Neural crest cell (in vitro differentiated cells): ENCODE results near the gene CACNA1A. TPM values are rescaled to one million over a fixed set of nuclear protein-coding genes. Genes with fewer than 3 reads are reported as not detected.
A peak's percentile ranks its signal among the peaks of the same experiment; 100 is the strongest.

Experiments used
- DNase-seq: peaks from one replicate; pipeline ENCODE4 v3.0.0; 2021; ENCODE audit warnings: low read depth, mixed read lengths, low spot score
- H3K27ac Mint-ChIP-seq: one replicate; pipeline ENCODE4 v1.8.0; 2021; ENCODE audit warnings: mild to moderate bottlenecking, mixed read lengths; ENCODE audit not compliant: unreplicated experiment
- H3K27me3 Mint-ChIP-seq: 2 replicates; pipeline ENCODE4 v1.8.0; 2021; ENCODE audit warnings: low read depth, mild to moderate bottlenecking, mixed read lengths
- H3K36me3 Mint-ChIP-seq: 2 replicates; pipeline ENCODE4 v1.8.0; 2021; ENCODE audit warnings: low read depth, mild to moderate bottlenecking, mixed read lengths
- H3K4me1 Mint-ChIP-seq: 2 replicates; pipeline ENCODE4 v1.8.0; 2021; ENCODE audit warnings: mixed read lengths
- H3K4me3 Mint-ChIP-seq: one replicate; pipeline ENCODE4 v1.8.0; 2021; ENCODE audit warnings: mild to moderate bottlenecking, mixed read lengths
- H3K9me3 Mint-ChIP-seq: 2 replicates; pipeline ENCODE4 v1.8.0; 2021; ENCODE audit warnings: mixed read lengths
- total RNA-seq: library from RNA; stranded (reverse); gene quantifications from 2 replicates; pipeline ENCODE4 v1.2.1, GENCODE V29; 2021
- TF ChIP-seq, protein P1 (sequence below): fragments of 200-600 bp; sonication (generic); conservative IDR thresholded peaks from 2 replicates; pipeline ENCODE4 v1.5.0; 2021; ENCODE audit warnings: antibody characterized with exemption, mild to moderate bottlenecking

Gene CACNA1A
- total RNA-seq, 1 donor from 2014 or later = 2.8 TPM

DNA sequence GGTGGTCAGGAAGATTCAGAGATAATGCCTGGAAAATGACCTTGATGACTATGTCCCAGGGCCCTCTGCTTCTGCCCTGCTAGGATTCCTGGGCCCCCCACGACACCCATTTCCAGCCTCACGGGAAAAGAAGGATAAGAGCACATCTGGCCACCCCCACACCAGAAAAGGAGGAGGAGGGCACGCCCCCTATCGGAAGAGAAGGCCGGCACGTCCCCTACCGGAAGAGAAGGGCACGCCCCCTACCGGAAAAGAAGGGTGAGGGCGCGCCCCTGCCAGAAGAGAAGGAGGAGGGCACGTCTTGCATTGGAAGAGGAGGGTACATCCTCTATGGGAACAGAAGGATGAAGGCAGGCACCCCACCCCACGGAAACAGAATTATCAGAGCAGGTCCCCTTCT lies 271.8 kb downstream of the CACNA1A start:
- peaks cover 4% of the 10 kb centered on the region for H3K9me3 Mint-ChIP-seq
- H3K27me3 Mint-ChIP-seq = peaks cover 3% of the 10 kb centered on the region
- peak; percentile 58 for DNase-seq
- H3K4me1 Mint-ChIP-seq = peaks cover 6% of the 10 kb centered on the region
- TF ChIP-seq, protein P1, sequence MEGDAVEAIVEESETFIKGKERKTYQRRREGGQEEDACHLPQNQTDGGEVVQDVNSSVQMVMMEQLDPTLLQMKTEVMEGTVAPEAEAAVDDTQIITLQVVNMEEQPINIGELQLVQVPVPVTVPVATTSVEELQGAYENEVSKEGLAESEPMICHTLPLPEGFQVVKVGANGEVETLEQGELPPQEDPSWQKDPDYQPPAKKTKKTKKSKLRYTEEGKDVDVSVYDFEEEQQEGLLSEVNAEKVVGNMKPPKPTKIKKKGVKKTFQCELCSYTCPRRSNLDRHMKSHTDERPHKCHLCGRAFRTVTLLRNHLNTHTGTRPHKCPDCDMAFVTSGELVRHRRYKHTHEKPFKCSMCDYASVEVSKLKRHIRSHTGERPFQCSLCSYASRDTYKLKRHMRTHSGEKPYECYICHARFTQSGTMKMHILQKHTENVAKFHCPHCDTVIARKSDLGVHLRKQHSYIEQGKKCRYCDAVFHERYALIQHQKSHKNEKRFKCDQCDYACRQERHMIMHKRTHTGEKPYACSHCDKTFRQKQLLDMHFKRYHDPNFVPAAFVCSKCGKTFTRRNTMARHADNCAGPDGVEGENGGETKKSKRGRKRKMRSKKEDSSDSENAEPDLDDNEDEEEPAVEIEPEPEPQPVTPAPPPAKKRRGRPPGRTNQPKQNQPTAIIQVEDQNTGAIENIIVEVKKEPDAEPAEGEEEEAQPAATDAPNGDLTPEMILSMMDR = peak; percentile 66
- H3K4me3 Mint-ChIP-seq = no peak overlapping the region
- no peak overlapping the region for H3K27ac Mint-ChIP-seq
- peaks cover 3% of the 10 kb centered on the region for H3K36me3 Mint-ChIP-seq

DNA sequence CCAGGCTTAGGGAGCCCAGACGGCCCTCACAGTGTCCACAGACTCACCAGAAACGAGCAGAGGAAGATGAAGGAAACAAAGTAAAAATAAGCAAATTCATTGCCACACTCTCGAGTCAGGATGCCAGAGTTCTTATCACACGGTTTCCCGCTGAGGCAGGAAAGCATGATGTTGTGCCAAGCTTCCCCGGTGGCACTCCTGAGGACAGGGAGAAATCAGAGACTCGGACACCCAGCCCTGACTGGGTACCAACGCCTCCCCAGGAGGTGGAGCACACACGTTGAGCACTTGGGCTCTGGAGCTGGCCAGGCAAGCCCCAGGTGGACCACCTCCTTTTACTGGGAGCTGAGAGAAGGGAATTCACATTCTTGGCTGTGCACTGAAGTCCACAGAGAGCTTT lies 274.6 kb downstream of the CACNA1A start:
- no peak overlapping the region for H3K4me3 Mint-ChIP-seq
- H3K9me3 Mint-ChIP-seq = peaks cover 4% of the 10 kb centered on the region
- TF ChIP-seq, protein P1 = no peak
- H3K4me1 Mint-ChIP-seq = peaks cover 14% of the 10 kb centered on the region
- H3K27ac Mint-ChIP-seq = no peak overlapping the region
- H3K27me3 Mint-ChIP-seq = peaks cover 10% of the 10 kb centered on the region
- H3K36me3 Mint-ChIP-seq = peaks cover 3% of the 10 kb centered on the region
- DNase-seq = no peak

DNA sequence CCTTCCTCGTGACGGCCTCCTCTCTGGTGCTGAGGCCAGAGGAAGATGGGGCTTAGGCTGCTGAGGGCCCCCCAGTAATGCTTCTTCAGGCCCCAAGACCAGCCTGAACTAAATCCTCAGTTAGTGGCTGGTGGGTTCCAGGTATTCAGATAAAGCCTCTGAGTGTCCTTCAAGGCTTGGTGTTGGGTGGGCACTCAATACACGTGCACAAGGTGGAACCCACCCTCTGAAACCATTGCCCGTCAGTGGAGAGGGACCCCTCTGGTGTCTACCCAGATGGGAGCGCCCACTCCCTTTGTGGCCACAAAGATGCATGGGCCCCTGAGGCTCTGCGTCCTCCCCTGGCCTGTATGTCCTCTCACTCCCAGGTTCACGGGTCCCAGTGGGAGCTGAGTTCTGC lies 277.0 kb downstream of the CACNA1A start:
- H3K9me3 Mint-ChIP-seq = no peaks in the 10 kb centered on the region
- DNase-seq = no peak
- H3K36me3 Mint-ChIP-seq = no peaks in the 10 kb centered on the region
- no peak overlapping the region for H3K4me3 Mint-ChIP-seq
- TF ChIP-seq, protein P1 = no peak
- peaks cover 10% of the 10 kb centered on the region for H3K27me3 Mint-ChIP-seq
- H3K27ac Mint-ChIP-seq = no peak overlapping the region
- peaks cover 9% of the 10 kb centered on the region for H3K4me1 Mint-ChIP-seq

DNA sequence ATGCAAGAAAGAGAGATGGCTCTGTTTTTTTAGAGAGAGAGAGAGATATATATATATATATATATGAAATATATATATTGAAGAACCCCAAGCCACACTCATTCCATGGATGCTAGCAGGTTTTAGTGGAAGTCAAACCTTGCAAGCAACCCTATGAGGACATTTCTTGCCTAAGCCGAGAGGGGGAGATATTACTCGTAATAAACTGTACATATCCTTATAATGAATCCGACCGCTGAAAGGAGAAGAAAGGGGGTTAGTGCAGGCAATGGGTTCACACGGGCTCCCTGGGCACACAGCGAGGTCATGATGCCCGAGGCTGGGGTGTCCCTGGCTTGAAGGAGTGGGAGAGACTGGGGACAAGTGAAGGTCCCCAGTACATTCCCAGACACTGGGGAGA lies 277.7 kb downstream of the CACNA1A start:
- H3K4me1 Mint-ChIP-seq = peaks cover 9% of the 10 kb centered on the region
- DNase-seq = no peak

DNA sequence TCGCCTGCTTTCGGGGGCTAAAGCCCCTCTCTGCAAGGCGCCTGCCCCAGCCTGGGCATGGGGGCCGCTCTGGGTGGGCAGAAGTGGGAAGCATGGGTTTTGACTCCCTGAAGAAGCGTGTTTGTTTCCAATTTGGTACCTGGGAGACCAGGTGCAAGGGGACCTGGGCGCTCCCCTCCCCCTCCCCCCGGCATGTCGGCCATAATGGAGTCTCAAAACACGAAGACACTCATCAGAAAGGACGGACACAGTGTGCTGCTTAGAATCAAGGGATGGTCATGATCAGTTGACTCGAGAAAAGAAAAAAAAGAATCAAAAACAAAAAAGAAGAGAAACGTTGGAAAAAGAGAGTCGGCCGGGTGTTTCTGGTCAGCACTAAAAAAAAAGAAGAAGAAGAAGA lies 279.3 kb downstream of the CACNA1A start:
- TF ChIP-seq, protein P1 = no peak
- Mint-ChIP-seq H3K4me1 (peaks cover 9% of the 10 kb centered on the region), H3K27ac (no peak overlapping the region), H3K36me3 (no peaks in the 10 kb centered on the region), H3K27me3 (peaks cover 10% of the 10 kb centered on the region), H3K9me3 (no peaks in the 10 kb centered on the region), H3K4me3 (no peak overlapping the region)
- DNase-seq = no peak

More for the DNA sequence above, 277.7 kb downstream of the CACNA1A start:
- H3K27ac Mint-ChIP-seq = no peak overlapping the region
- TF ChIP-seq, protein P1 = no peak
- no peak overlapping the region for H3K4me3 Mint-ChIP-seq
- peaks cover 10% of the 10 kb centered on the region for H3K27me3 Mint-ChIP-seq
- no peaks in the 10 kb centered on the region for H3K9me3 Mint-ChIP-seq
- no peaks in the 10 kb centered on the region for H3K36me3 Mint-ChIP-seq
